Thymus (tissue), 11 donors: ENCODE results near the gene TEX11. TPM values are rescaled to one million over a fixed set of nuclear protein-coding genes. Genes with fewer than 3 reads are reported as not detected.
"Not testable (repeated sequence)": the region's sequence is repeated elsewhere in the genome, so short reads cannot be mapped to it uniquely, and the experiment has no call there.

Experiments used
- DNase-seq, 9 donors: peaks; one replicate each; pipeline ENCODE4 v3.0.0-alpha.2; 2013; ENCODE audit warnings: low spot score in 9 of 9, low read depth in 6 of 9, missing footprints in 1 of 9
- H3K27ac ChIP-seq, 2 donors: one replicate each; pipeline ENCODE4 v1.5.1; 2013; ENCODE audit warnings: control low read depth in 1 of 2, low read depth in 1 of 2, low read length in 1 of 2, mild to moderate bottlenecking in 1 of 2, moderate library complexity in 1 of 2
- H3K27me3 ChIP-seq, 2 donors: one replicate each; pipeline ENCODE4 v1.5.1; 2013; ENCODE audit warnings: low read length in 1 of 2; ENCODE audit not compliant: control insufficient read depth in 2 of 2, insufficient read depth in 1 of 2
- H3K36me3 ChIP-seq, 2 donors: one replicate each; pipeline ENCODE4 v1.5.1; 2013; ENCODE audit warnings: low read length in 1 of 2, mild to moderate bottlenecking in 1 of 2, moderate library complexity in 1 of 2; ENCODE audit not compliant: control insufficient read depth in 2 of 2, insufficient read depth in 2 of 2
- H3K4me1 ChIP-seq, 2 donors: one replicate each; pipeline ENCODE4 v1.5.1; 2013; ENCODE audit warnings: low read length in 2 of 2; ENCODE audit not compliant: control insufficient read depth in 2 of 2, insufficient read depth in 2 of 2
- H3K4me3 ChIP-seq, 2 donors: one replicate each; pipeline ENCODE4 v1.5.1; 2013; ENCODE audit warnings: low read length in 2 of 2, control low read depth in 1 of 2, mild to moderate bottlenecking in 1 of 2
- H3K9me3 ChIP-seq, 2 donors: one replicate each; pipeline ENCODE4 v1.5.1; 2013; ENCODE audit warnings: low read length in 1 of 2, mild to moderate bottlenecking in 1 of 2; ENCODE audit not compliant: control insufficient read depth in 2 of 2, insufficient read depth in 1 of 2
- WGBS: extraction: QIAGEN DNeasy Blood & Tissue Kit; methylation state at CpG from one replicate; pipeline ENCODE4 v1.1.7; 2013; 5-methylcytosine and 5-hydroxymethylcytosine counted together
- polyA plus RNA-seq: library from polyadenylated mRNA; stranded (reverse); fragments of 200-250 nt; gene quantifications from one replicate; pipeline ENCODE4 v1.2.3, GENCODE V29; 2013
- total RNA-seq: library from RNA; stranded (reverse); fragments of 120-200 nt; gene quantifications from one replicate; pipeline ENCODE4 v1.2.4, GENCODE V29; 2013
- donor health status: healthy.

TEX11 gene
- total and polyA plus RNA-seq, 2 donors, result 0.05 to 0.14 TPM

DNA sequence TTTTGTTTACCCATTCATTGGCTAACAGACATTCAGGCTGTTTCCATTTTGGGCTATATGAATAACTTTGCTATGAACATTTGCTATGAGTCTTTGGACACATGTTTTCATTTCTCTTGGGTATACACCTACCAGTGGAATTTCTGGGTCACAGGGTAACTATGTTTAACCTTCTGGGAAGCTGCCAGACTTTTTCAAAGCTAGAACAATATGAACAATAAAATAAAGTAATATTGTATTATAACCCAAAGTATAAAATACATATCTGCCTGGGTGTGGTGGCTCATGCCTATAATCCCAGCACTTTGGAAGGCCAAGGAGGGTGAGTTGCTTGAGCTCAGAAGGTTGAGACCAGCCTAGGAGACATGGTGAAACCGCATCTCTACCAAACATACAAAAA lies 373.3 kb downstream of the TEX11 start:
- H3K4me1 ChIP-seq, result no peaks in the 10 kb centered on the region
- H3K27me3 ChIP-seq, result no peaks in the 10 kb centered on the region
- H3K4me3 ChIP-seq, result no peak overlapping the region
- no peak overlapping the region for H3K27ac ChIP-seq
- no peaks in the 10 kb centered on the region for H3K36me3 ChIP-seq
- no peaks in the 10 kb centered on the region for H3K9me3 ChIP-seq
- 100% methylated on average over 1 of the region's 1 CpG for WGBS
- no peak for DNase-seq

DNA sequence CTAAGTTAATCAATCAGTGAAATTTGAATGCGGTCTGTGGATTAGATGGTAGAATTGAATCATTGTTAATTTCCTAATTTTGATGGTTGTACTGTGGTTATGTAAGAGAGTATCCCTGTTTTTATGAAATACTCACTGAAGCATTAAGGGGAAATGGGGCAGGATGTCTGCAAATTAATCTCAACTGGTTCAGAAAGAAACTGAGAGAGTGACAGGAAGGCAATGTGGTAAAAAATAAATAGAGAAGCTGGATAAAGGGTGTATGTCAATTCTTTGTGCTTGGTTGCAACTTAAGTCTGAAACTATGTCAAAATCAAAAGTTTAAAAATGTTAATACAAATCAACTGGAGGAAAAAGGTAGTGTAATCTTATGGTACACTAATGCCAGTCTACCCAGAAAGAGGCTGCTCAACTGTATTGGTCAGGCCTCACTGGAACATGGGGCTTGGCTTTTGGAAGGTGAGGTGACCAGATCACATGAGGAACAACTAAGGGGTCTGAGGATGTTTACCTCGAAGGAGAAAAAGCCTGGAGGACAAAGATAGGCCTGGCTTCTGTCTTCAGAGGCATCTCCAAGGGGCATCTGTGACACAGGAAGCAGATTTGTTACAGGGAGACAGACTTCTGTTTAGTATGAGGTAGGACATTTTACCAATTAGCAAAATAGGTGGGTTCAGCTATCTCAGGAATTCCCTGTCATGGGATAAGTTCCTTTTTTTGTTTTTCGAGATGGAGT lies 380.7 kb downstream of the TEX11 start:
- no peaks in the 10 kb centered on the region for H3K4me1 ChIP-seq
- H3K27me3 ChIP-seq, result no peaks in the 10 kb centered on the region
- 20% methylated on average over 3 of the region's 3 CpGs for WGBS
- no peak overlapping the region for H3K27ac ChIP-seq
- H3K4me3 ChIP-seq, result no peak overlapping the region
- no peak for DNase-seq
- no peaks in the 10 kb centered on the region for H3K36me3 ChIP-seq
- no peaks in the 10 kb centered on the region for H3K9me3 ChIP-seq

DNA sequence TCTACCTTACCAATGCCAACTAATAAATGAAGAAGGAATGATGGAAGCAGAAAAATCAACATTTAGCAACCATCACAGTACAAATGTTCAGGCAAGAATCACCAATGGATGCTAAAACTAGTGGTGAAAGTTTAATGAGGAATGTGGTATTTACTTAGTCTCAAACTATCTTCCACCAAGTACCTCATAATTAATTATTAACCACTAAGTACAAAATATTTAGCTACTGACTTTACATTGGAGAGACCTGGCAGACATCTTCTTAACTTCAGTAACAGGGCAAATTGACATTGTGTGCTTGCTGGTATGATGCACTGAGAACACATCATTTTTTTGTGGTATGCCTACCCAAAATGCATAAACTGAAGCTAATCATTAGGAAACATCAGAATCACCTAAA lies 381.5 kb downstream of the TEX11 start:
- Histone ChIP-seq H3K9me3 (no peaks in the 10 kb centered on the region), H3K4me1 (no peaks in the 10 kb centered on the region), H3K27ac (no peak overlapping the region), H3K27me3 (no peaks in the 10 kb centered on the region), H3K4me3 (no peak overlapping the region), H3K36me3 (no peaks in the 10 kb centered on the region)
- no peak for DNase-seq

DNA sequence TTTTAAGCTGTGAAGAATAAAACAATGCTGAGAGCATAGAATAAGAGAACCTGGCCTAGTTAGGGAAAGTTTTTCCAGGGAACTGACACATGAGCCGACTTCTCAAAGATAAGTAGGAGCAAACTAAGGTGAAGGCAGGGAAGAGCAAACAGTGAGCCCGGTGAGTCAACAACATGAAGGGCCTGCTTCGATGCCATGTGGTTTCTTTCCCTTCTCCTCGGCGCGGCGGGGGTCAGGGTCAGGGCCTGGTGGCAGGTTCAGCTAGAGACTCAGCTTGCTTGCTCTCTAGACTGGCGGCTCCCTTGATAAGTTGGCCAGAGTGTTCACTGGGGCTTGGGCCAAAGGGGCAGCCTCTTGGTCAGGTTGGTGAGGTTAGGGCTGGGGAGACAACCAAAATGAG lies 382.8 kb downstream of the TEX11 start:
- DNase-seq, result no peak
- H3K27me3 ChIP-seq, result no peaks in the 10 kb centered on the region
- H3K9me3 ChIP-seq, result peaks cover 0 to 7% of the 10 kb centered on the region in 2 donors
- H3K36me3 ChIP-seq, result no peaks in the 10 kb centered on the region
- H3K4me3 ChIP-seq, result no peak overlapping the region
- H3K4me1 ChIP-seq, result no peaks in the 10 kb centered on the region
- no peak overlapping the region for H3K27ac ChIP-seq
- 97% methylated on average over 8 of the region's 8 CpGs for WGBS

DNA sequence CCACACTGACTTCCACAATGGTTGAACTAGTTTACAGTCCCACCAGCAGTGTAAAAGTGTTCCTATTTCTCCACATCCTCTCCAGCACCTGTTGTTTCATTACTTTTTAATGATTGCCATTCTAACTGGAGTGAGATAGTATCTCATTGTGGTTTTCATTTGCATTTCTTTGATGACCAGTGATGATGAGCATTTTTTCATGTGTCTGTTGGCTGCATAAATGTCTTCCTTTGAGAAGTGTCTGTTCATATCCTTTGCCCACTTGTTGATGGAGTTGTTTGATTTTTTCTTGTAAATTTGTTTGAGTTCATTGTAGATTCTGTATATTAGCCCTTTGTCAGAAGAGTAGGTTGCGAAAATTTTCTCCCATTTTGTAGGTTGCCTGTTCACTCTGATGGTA lies 392.8 kb downstream of the TEX11 start:
- WGBS, result 94% methylated on average over 1 of the region's 1 CpG
- not testable (repeated sequence) for H3K27ac ChIP-seq, H3K9me3 ChIP-seq, H3K36me3 ChIP-seq, H3K4me1 ChIP-seq, H3K27me3 ChIP-seq, DNase-seq, H3K4me3 ChIP-seq

DNA sequence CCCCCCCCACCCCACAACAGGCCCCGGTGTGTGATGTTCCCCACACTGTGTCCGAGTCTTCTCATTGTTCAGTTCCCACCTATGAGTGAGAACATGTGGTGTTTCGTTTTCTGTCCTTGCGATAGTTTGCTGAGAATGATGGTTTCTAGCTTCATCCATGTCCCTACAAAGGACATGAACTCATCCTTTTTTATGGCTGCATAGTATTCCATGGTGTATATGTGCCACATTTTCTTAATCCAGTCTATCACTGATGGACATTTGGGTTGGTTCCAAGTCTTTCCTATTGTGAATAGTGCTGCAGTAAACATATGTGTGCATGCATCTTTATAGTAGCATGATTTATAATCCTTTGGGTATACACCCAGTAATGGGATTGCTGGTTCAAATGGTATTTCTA lies 393.2 kb downstream of the TEX11 start:
- not testable (repeated sequence) for H3K27ac ChIP-seq, H3K27me3 ChIP-seq, DNase-seq, H3K36me3 ChIP-seq, H3K4me3 ChIP-seq, H3K4me1 ChIP-seq, H3K9me3 ChIP-seq
- 100% methylated on average over 4 of the region's 4 CpGs for WGBS

DNA sequence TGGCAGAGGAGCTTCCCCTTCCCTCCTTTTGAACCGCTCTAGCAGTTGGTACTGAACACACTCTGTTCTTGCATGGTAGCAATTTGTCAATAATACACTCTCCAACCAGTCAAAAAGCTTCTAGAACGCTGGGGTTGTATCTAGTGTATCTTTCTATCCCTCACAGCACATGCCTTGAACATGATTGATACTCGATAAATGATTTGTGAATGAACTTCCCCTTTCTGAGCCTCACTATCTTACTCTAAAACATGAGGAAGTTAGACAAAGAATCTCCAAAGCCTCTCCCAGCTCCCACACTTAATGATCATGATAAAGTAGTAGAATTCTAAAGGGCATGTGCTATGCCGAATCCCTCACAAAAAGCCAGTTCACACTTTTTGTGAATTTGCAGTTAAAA lies 399.4 kb downstream of the TEX11 start:
- Histone ChIP-seq H3K27ac (no peak overlapping the region), H3K9me3 (no peaks in the 10 kb centered on the region), H3K4me1 (no peaks in the 10 kb centered on the region), H3K27me3 (no peaks in the 10 kb centered on the region), H3K36me3 (no peaks in the 10 kb centered on the region), H3K4me3 (no peak overlapping the region)
- no peak for DNase-seq
- 58% methylated on average over 4 of the region's 4 CpGs for WGBS

DNA sequence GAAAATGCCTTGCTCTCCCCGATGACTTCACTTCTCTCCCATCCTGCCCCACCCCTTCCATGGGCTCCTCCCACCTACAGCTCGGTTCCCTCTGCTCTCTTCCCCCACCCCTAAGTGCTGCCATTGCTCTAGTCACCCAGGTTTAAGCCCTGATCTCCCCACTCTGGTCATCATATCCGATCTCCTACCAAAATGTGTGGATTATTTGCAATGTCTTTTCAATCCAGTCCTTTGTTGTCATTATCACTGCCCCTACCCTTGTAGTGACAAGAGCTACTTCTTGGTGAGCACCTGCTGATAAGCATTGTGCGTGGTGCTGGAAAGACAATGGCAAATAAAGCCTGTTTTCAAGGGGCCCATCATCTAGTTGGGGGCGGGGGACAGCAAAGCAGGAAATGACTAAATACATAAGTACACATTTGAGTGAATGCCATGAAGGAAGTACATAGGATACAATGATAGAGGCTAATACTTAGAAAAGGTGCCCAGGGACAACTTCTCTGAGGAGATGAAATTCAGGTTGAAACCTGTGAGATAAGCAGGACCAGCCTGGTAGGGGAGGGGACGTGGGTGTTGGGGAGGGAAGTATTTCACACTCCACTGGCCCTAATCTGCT lies 400.1 kb downstream of the TEX11 start:
- H3K27ac ChIP-seq, result no peak overlapping the region
- H3K9me3 ChIP-seq, result no peaks in the 10 kb centered on the region
- H3K36me3 ChIP-seq, result no peaks in the 10 kb centered on the region
- no peak overlapping the region for H3K4me3 ChIP-seq
- 81% methylated on average over 6 of the region's 6 CpGs for WGBS
- no peaks in the 10 kb centered on the region for H3K4me1 ChIP-seq
- no peak for DNase-seq
- no peaks in the 10 kb centered on the region for H3K27me3 ChIP-seq

DNA sequence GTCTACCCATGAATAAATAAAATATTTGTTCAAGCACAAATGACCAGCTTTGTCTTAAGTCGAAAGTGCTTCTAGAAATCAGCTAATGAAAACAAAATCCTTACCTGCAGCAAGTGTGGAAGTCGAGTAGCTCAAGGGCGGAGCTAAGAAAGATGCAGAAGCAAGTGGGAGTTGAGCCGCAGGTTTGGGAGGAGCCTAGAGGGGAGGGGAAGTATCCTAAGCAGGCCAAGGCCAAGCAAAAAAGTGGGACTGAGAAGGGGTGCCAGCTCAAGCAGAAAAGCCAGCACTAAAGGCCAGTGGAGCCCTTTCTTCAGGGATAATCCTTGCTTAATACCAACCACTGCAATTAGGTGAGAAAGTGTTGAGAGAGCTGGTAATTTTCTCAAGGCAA lies 403.1 kb downstream of the TEX11 start:
- H3K27me3 ChIP-seq, result no peaks in the 10 kb centered on the region
- no peaks in the 10 kb centered on the region for H3K4me1 ChIP-seq
- no peak for DNase-seq
- WGBS, result 90% methylated on average over 4 of the region's 4 CpGs
- H3K36me3 ChIP-seq, result peaks cover 0 to 3% of the 10 kb centered on the region in 2 donors
- no peaks in the 10 kb centered on the region for H3K9me3 ChIP-seq
- no peak overlapping the region for H3K27ac ChIP-seq
- H3K4me3 ChIP-seq, result no peak overlapping the region
